ENCODE data around the gene ANAPC15. TPM values are rescaled to one million over a fixed set of nuclear protein-coding genes. Genes with fewer than 3 reads are reported as not detected.

Gene ANAPC15
- total RNA-seq, 2 donors from 2014 or later = 26.4 to 30.0 TPM

- DNase-seq (ENCODE audit: low spot score) = no peak
- Histone ChIP-seq H3K27ac (peak overlapping the region; percentile 92 to 94), H3K4me1 (peaks cover 0 to 44% of the 10 kb centered on the region in 2 donors), H3K27me3 (no peaks in the 10 kb centered on the region), H3K9me3 (no peaks in the 10 kb centered on the region), H3K36me3 (peaks cover 21% of the 10 kb centered on the region), H3K4me3 (peak overlapping the region; percentile 79 to 85)
- no peak for TF ChIP-seq CTCF (IDR thresholded peaks at IDR 0.05)
Measured at GRCh38 chr11:72102162-72102561, 10.3 kb downstream of the ANAPC15 start.

GRCh38 chr11:72100462-72100861 is 12.0 kb downstream of the ANAPC15 start:
- Histone ChIP-seq H3K4me1 (peaks cover 0 to 44% of the 10 kb centered on the region in 2 donors), H3K27ac (no peak overlapping the region), H3K27me3 (no peaks in the 10 kb centered on the region), H3K9me3 (no peaks in the 10 kb centered on the region), H3K4me3 (no peak overlapping the region), H3K36me3 (peaks cover 29% of the 10 kb centered on the region)
- no peak for TF ChIP-seq CTCF (IDR thresholded peaks at IDR 0.05)
- DNase-seq (ENCODE audit: low spot score) = no peak

- no peaks in the 10 kb centered on the region for H3K9me3 ChIP-seq
- DNase-seq (ENCODE audit: low spot score) = no peak
- no peak for TF ChIP-seq CTCF (IDR thresholded peaks at IDR 0.05)
- peaks cover 0 to 44% of the 10 kb centered on the region in 2 donors for H3K4me1 ChIP-seq
- H3K27me3 ChIP-seq = no peaks in the 10 kb centered on the region
- no peak overlapping the region for H3K4me3 ChIP-seq
- peaks cover 29% of the 10 kb centered on the region for H3K36me3 ChIP-seq
- H3K27ac ChIP-seq = no peak overlapping the region
Measured at GRCh38 chr11:72100009-72100408, 12.5 kb downstream of the ANAPC15 start.

GRCh38 chr11:72098741-72099140 is 13.8 kb downstream of the ANAPC15 start:
- H3K27ac ChIP-seq = no peak overlapping the region

GRCh38 chr11:72091292-72091691 is 21.2 kb downstream of the ANAPC15 start:
- peak; percentile 75 for DNase-seq (ENCODE audit: low spot score)
- Histone ChIP-seq H3K36me3 (peaks cover 14% of the 10 kb centered on the region), H3K4me3 (no peak overlapping the region), H3K9me3 (no peaks in the 10 kb centered on the region), H3K27ac (no peak overlapping the region), H3K27me3 (no peaks in the 10 kb centered on the region), H3K4me1 (peaks cover 0 to 12% of the 10 kb centered on the region in 2 donors)
- TF ChIP-seq CTCF (IDR thresholded peaks at IDR 0.05) = peak; percentile 81 to 92

More at GRCh38 chr11:72098741-72099140, 13.8 kb downstream of the ANAPC15 start:
- TF ChIP-seq CTCF (IDR thresholded peaks at IDR 0.05) = no peak
- DNase-seq (ENCODE audit: low spot score) = no peak
- H3K27me3 ChIP-seq = no peaks in the 10 kb centered on the region
- no peak overlapping the region for H3K4me3 ChIP-seq
- H3K9me3 ChIP-seq = no peaks in the 10 kb centered on the region
- peaks cover 38% of the 10 kb centered on the region for H3K36me3 ChIP-seq
- peaks cover 0 to 41% of the 10 kb centered on the region in 2 donors for H3K4me1 ChIP-seq
